Astrocyte of the spinal cord (primary cell): ENCODE measurements around the gene SPATA13.

Source experiments
- DNase-seq: peaks from one replicate; pipeline ENCODE4 v3.0.0; 2011; ENCODE audit warnings: low read depth, low spot score
- H3K4me3 ChIP-seq: 2 replicates; pipeline ENCODE4 v1.5.1; 2011; ENCODE audit warnings: low read depth, mild to moderate bottlenecking, low read length, moderate library complexity
- CTCF ChIP-seq: IDR thresholded peaks from 2 replicates; pipeline ENCODE4 v1.5.1; 2012; ENCODE audit warnings: low read depth, mild to moderate bottlenecking, low read length, inconsistent platforms
- in situ Hi-C: cut with HindIII; loops from 2 replicates; pipeline ENCODE4 v1.10.0; 2017; ENCODE audit warnings: low sequenced_read_pairs

SPATA13 gene

GRCh38 chr13:24222756-24223155 lies 62.2 kb downstream of the SPATA13 start:
- DNase-seq = no peak
- no peak for TF ChIP-seq CTCF
- H3K4me3 ChIP-seq = no peak overlapping the region
- in situ Hi-C loops = no loop called here

GRCh38 chr13:24223341-24224231 lies 63.1 kb downstream of the SPATA13 start:
- TF ChIP-seq CTCF = no peak
- no peak for DNase-seq
- in situ Hi-C loops = no loop called here
- no peak overlapping the region for H3K4me3 ChIP-seq

- DNase-seq = no peak
- TF ChIP-seq CTCF = no peak
- in situ Hi-C loops = no loop called here
- H3K4me3 ChIP-seq = no peak overlapping the region
Observed at GRCh38 chr13:24224232-24224680, 63.7 kb downstream of the SPATA13 start.

GRCh38 chr13:24225062-24225461 lies 64.5 kb downstream of the SPATA13 start:
- H3K4me3 ChIP-seq = no peak overlapping the region
- DNase-seq = no peak
- no peak for TF ChIP-seq CTCF
- in situ Hi-C loops = no loop called here

GRCh38 chr13:24225930-24226329 lies 65.4 kb downstream of the SPATA13 start:
- no peak overlapping the region for H3K4me3 ChIP-seq
- in situ Hi-C loops = no loop called here
- TF ChIP-seq CTCF = no peak
- no peak for DNase-seq

- no peak for DNase-seq
- H3K4me3 ChIP-seq = no peak overlapping the region
- no peak for TF ChIP-seq CTCF
- in situ Hi-C loops = no loop called here
Observed at GRCh38 chr13:24226762-24227161, 66.2 kb downstream of the SPATA13 start.
